Keratinocyte (primary cell): ENCODE data around the gene DPM3. TPM values are rescaled to one million over a fixed set of nuclear protein-coding genes. Genes with fewer than 3 reads are reported as not detected.

ENCODE experiments used
- DNase-seq: peaks from one replicate; pipeline ENCODE4 v3.0.0-alpha.2; 2011; ENCODE audit warnings: low read depth, missing footprints, low spot score
- FAIRE-seq: peaks from 2 replicates; lab custom pipeline; 2011; peaks lifted over from hg19 to GRCh38; lab: Jason Lieb, UNC
- H2AFZ ChIP-seq: 2 replicates; pipeline ENCODE4 v1.6.0; 2012; ENCODE audit warnings: low read length, control low read depth, inconsistent platforms; ENCODE audit not compliant: control insufficient read depth
- H3K27ac ChIP-seq: 2 replicates; pipeline ENCODE4 v1.5.1; 2011; ENCODE audit warnings: low read length; ENCODE audit not compliant: control insufficient read depth, insufficient read depth
- H3K27me3 ChIP-seq: 3 replicates; pipeline ENCODE4 v1.6.0; 2011; ENCODE audit warnings: low read length; ENCODE audit not compliant: control insufficient read depth, insufficient read depth; ENCODE audit errors: extremely low read depth
- H3K36me3 ChIP-seq, 2 experiments: 2 replicates in 1 of 2; 3 replicates in 1 of 2; pipeline ENCODE4 v1.5.1; 2011; ENCODE audit warnings: low read length in 2 of 2, mild to moderate bottlenecking in 1 of 2; ENCODE audit not compliant: control insufficient read depth in 2 of 2, insufficient read depth in 2 of 2; ENCODE audit errors: extremely low read depth in 1 of 2
- H3K4me1 ChIP-seq: 3 replicates; pipeline ENCODE4 v1.5.1; 2011; ENCODE audit warnings: low read length; ENCODE audit not compliant: control insufficient read depth, insufficient read depth; ENCODE audit errors: extremely low read depth
- H3K4me2 ChIP-seq: 3 replicates; pipeline ENCODE4 v1.6.0; 2011; ENCODE audit warnings: low read depth, low read length; ENCODE audit not compliant: control insufficient read depth, insufficient read depth; ENCODE audit errors: extremely low read depth
- H3K4me3 ChIP-seq, 3 experiments: fragments of 200-600 bp in 1 of 3; sonication (generic) in 1 of 3; 2 replicates in 2 of 3; 3 replicates in 1 of 3; pipeline ENCODE4 v1.5.1; 2011 to 2016; ENCODE audit warnings: low read length in 3 of 3, mild to moderate bottlenecking in 3 of 3, control low read depth in 2 of 3, inconsistent platforms in 1 of 3, low read depth in 1 of 3, mixed read lengths in 1 of 3, mixed run types in 1 of 3, moderate library complexity in 1 of 3; ENCODE audit not compliant: control insufficient read depth in 2 of 3, insufficient read depth in 2 of 3; ENCODE audit errors: extremely low read depth in 1 of 3
- H3K79me2 ChIP-seq: 2 replicates; pipeline ENCODE4 v1.6.0; 2012; ENCODE audit warnings: low read length; ENCODE audit not compliant: control insufficient read depth, insufficient read depth
- H3K9ac ChIP-seq: 3 replicates; pipeline ENCODE4 v1.6.0; 2011; ENCODE audit warnings: low read length; ENCODE audit not compliant: control insufficient read depth, insufficient read depth; ENCODE audit errors: extremely low read depth
- H3K9me1 ChIP-seq: 3 replicates; pipeline ENCODE4 v1.6.0; 2011; ENCODE audit warnings: low read length; ENCODE audit not compliant: control insufficient read depth, insufficient read depth; ENCODE audit errors: extremely low read depth
- H3K9me3 ChIP-seq: 2 replicates; pipeline ENCODE4 v1.5.1; 2012; ENCODE audit warnings: low read depth, low read length; ENCODE audit not compliant: control insufficient read depth
- H4K20me1 ChIP-seq: 3 replicates; pipeline ENCODE4 v1.6.0; 2011; ENCODE audit warnings: low read length; ENCODE audit not compliant: control insufficient read depth, insufficient read depth; ENCODE audit errors: extremely low read depth
- EZH2 ChIP-seq: IDR thresholded peaks from one replicate; pipeline ENCODE4 v1.6.1; 2012; ENCODE audit warnings: inconsistent platforms, mild to moderate bottlenecking, low read length, moderate library complexity
- dilution Hi-C: fragments of 300-500 bp; cut with MboI; formaldehyde crosslinking; loops from one replicate; pipeline ENCODE4 v1.7.0; 2020; ENCODE audit warnings: low sequenced_read_pairs; ENCODE audit not compliant: extremely low pct_ligation_motif_present
- polyA plus RNA-seq, 5 experiments: library from polyadenylated mRNA; depleted of rRNA in 3 of 5; stranded (reverse) in 3 of 5; stranded (forward) in 1 of 5; unstranded in 1 of 5; fragments of >200 nt; gene quantifications; 1 replicate in 1 of 5; 2 replicates in 3 of 5; 3 replicates in 1 of 5; pipeline versions ENCODE4 v1.2.1 to v1.2.3, GENCODE V29; 2011 to 2012; ENCODE audit warnings: missing spikeins in 2 of 5, low read depth in 1 of 5, low replicate concordance in 1 of 5
- TF ChIP-seq, protein P1 (sequence below), 3 experiments: IDR thresholded peaks in 1 of 3; conservative IDR thresholded peaks in 1 of 3; optimal IDR thresholded peaks in 1 of 3; 2 replicates in 2 of 3; 3 replicates in 1 of 3; pipeline versions ENCODE3 to v1.5.1; 2011; ENCODE audit warnings: low read length in 3 of 3, mild to moderate bottlenecking in 3 of 3, moderate library complexity in 2 of 3, control low read depth in 1 of 3, inconsistent platforms in 1 of 3; ENCODE audit not compliant: insufficient read depth in 2 of 3; ENCODE audit errors: extremely low read depth in 1 of 3

Gene DPM3
- polyA plus RNA-seq, 1 donor (not counting 4 experiments of a cell fraction or from before 2014, with no cell fraction given): 29.3 TPM

DNA sequence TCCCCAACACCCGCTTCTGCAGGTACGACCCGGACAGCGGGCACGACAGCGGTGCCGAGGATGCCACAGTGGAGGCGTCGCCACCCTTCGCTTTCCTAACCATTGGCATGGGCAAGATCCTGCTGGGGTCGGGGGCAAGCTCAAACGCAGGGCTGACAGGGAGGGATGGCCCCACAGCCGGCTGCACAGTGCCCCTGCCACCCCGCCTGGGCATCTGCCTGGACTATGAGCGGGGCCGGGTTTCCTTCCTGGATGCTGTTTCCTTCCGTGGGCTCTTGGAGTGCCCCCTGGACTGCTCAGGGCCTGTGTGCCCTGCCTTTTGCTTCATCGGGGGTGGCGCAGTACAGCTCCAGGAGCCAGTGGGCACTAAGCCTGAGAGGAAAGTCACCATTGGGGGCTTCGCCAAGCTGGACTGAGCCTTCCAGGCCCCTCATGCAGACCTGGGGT lies 43.5 kb upstream of the DPM3 start:
- H3K9me3 ChIP-seq: no peaks in the 10 kb centered on the region
- dilution Hi-C loops: no loop called here
- H3K27me3 ChIP-seq: no peaks in the 10 kb centered on the region
- no peak for DNase-seq
- no peak overlapping the region for H2AFZ ChIP-seq
- FAIRE-seq: no peak
- H3K9ac ChIP-seq: no peak overlapping the region
- H3K79me2 ChIP-seq: no peaks in the 10 kb centered on the region
- H3K4me3 ChIP-seq: no peak overlapping the region
- H3K27ac ChIP-seq: no peak overlapping the region
- H3K4me2 ChIP-seq: no peak overlapping the region
- no peak for TF ChIP-seq EZH2
- TF ChIP-seq, protein P1, sequence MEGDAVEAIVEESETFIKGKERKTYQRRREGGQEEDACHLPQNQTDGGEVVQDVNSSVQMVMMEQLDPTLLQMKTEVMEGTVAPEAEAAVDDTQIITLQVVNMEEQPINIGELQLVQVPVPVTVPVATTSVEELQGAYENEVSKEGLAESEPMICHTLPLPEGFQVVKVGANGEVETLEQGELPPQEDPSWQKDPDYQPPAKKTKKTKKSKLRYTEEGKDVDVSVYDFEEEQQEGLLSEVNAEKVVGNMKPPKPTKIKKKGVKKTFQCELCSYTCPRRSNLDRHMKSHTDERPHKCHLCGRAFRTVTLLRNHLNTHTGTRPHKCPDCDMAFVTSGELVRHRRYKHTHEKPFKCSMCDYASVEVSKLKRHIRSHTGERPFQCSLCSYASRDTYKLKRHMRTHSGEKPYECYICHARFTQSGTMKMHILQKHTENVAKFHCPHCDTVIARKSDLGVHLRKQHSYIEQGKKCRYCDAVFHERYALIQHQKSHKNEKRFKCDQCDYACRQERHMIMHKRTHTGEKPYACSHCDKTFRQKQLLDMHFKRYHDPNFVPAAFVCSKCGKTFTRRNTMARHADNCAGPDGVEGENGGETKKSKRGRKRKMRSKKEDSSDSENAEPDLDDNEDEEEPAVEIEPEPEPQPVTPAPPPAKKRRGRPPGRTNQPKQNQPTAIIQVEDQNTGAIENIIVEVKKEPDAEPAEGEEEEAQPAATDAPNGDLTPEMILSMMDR (optimal IDR thresholded peaks at IDR 0.05 in 1 of 3, IDR thresholded peaks at IDR 0.05 in 1 of 3, conservative IDR thresholded peaks at IDR 0.05 in 1 of 3; ENCODE audit: extremely low read depth in 1 of 3, insufficient read depth in 2 of 3, low read length in 3 of 3): no peak
- peaks cover 0 to 3% of the 10 kb centered on the region in 2 experiments for H3K36me3 ChIP-seq
- H3K9me1 ChIP-seq: no peaks in the 10 kb centered on the region
- no peaks in the 10 kb centered on the region for H4K20me1 ChIP-seq
- peaks cover 5% of the 10 kb centered on the region for H3K4me1 ChIP-seq

DNA sequence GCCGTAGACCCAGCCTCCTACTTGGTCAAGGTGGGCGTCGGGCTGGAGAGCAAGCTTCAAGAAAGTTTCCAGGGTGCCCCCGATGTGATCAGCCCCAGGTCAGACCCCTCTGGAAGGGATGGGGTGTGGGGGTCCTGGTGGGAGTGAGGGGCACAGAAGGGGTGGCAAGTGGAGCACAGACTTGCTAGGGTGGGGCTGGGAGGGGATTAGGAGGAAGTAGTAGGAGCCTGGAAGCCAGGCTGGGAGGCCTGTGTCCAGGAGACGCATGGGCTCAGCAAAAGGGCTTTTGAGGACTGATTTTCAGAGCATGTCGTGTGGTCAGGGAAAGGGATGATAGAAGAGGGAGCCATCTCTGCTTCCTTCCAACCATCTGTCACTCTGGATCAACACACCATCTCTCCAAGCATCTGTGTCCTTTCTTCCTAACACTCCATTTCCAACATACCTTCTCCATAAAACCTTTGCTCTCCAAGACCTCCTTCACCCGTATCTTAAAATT lies 41.8 kb upstream of the DPM3 start:
- Histone ChIP-seq H4K20me1 (no peaks in the 10 kb centered on the region), H3K9ac (no peak overlapping the region), H3K27ac (no peak overlapping the region), H3K79me2 (no peaks in the 10 kb centered on the region), H3K4me2 (no peak overlapping the region), H3K4me1 (peaks cover 8% of the 10 kb centered on the region), H3K9me1 (no peaks in the 10 kb centered on the region), H2AFZ (no peak overlapping the region), H3K4me3 (no peak overlapping the region), H3K27me3 (no peaks in the 10 kb centered on the region), H3K36me3 (peaks cover 4 to 8% of the 10 kb centered on the region in 2 experiments), H3K9me3 (no peaks in the 10 kb centered on the region)
- DNase-seq (no peak), FAIRE-seq (no peak)
- dilution Hi-C loops: no loop called here
- TF ChIP-seq, protein P1 (optimal IDR thresholded peaks at IDR 0.05 in 1 of 3, IDR thresholded peaks at IDR 0.05 in 1 of 3, conservative IDR thresholded peaks at IDR 0.05 in 1 of 3; ENCODE audit: extremely low read depth in 1 of 3, insufficient read depth in 2 of 3, low read length in 3 of 3): no peak
- no peak for TF ChIP-seq EZH2
